ENCODE measurements around the gene GDF7.

Gene GDF7

DNA sequence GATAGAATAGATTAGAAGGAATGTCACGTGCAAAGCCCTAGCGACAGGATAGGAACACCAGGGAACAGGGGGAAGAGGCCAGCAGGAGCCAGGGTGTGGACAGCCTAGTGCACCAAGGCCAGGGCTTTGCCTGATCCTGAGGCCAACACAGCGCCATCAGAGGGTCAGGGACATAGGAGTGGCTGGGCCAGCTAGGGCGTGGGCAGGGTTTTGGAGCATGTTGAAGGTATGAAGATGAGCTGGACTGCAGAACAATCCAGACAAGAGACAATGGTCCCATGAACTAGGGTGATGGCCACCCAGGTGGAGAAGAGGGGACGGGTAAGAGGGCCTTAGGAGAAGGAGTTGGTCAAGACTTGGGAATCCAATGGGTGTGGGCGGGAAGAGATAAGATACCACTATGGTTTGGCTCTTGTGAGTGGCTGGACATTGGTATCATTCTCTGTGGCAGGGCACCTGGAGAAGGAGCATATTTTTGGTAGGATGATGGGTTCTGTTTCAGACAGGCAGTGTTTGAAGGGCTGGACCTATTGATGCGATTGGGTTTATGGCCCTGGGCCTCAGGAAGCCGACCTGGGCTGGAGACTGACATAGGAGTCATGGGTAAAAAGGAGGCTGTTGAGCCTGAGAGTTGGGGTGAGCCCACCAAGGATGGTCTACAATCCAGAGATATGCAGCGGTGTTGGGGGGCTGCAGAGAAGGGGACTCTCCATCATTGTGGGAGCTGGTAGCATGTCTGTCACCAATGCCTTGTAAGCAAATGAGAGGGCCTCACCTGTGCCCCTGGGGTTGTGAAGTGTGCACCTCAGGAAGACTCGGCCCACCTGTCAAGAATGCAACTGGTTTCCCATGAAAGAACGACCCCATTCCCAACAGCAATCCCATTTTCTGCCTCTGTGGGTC, 14.0 kb upstream of the GDF7 start:
- Histone ChIP-seq H2AK5ac (ENCODE audit: low read length, severe bottlenecking) (no peak overlapping the region), H3K14ac (ENCODE audit: low read length in 2 of 2) (no peak overlapping the region), H3K4me1 (ENCODE audit: control insufficient read depth, insufficient read depth, low read depth, low read length) (peaks cover 24% of the 10 kb centered on the region), H2BK12ac (ENCODE audit: low read length in 2 of 2) (no peak overlapping the region), H2BK15ac (ENCODE audit: low read depth, poor library complexity, severe bottlenecking) (no peak overlapping the region), H2BK120ac (ENCODE audit: low read depth, low read length) (no peak overlapping the region), H3K36me3 (ENCODE audit: control insufficient read depth in 1 of 2, insufficient read depth in 2 of 2, low read depth in 1 of 2, low read length in 2 of 2) (peaks cover 0 to 5% of the 10 kb centered on the region in 2 experiments), H4K8ac (ENCODE audit: low read length) (no peak overlapping the region), H3K9ac (ENCODE audit: low read length) (no peak overlapping the region), H3K4me3 (ENCODE audit: insufficient read depth in 1 of 2, low read depth in 1 of 2, low read length in 2 of 2) (no peak overlapping the region), H3K23ac (ENCODE audit: low read length in 2 of 2) (no peak overlapping the region), H4K91ac (ENCODE audit: low read length) (no peak overlapping the region), H3K9me3 (ENCODE audit: control insufficient read depth, low read length) (no peaks in the 10 kb centered on the region), H2BK5ac (ENCODE audit: low read depth, low read length, poor library complexity, severe bottlenecking) (no peak overlapping the region), H3K4ac (ENCODE audit: low read depth in 1 of 2, low read length in 2 of 2) (no peak overlapping the region), H2AFZ (ENCODE audit: low read depth, low read length) (no peak overlapping the region), H3K27me3 (ENCODE audit: control insufficient read depth in 1 of 2, insufficient read depth in 1 of 2, low read length in 2 of 2) (peaks cover 0 to 37% of the 10 kb centered on the region in 2 experiments), H3K18ac (ENCODE audit: low read depth in 1 of 2, low read length in 2 of 2) (no peak overlapping the region), H3K27ac (ENCODE audit: low read length, poor library complexity, severe bottlenecking) (no peak overlapping the region), H3K79me1 (replicated peaks; ENCODE audit: low read length, poor library complexity, severe bottlenecking) (peaks cover 21% of the 10 kb centered on the region), H3K4me2 (ENCODE audit: low read length, poor library complexity, severe bottlenecking) (no peak overlapping the region)
- 94% methylated on average over 10 of the region's 11 CpGs for WGBS
- DNase-seq = no peak

DNA sequence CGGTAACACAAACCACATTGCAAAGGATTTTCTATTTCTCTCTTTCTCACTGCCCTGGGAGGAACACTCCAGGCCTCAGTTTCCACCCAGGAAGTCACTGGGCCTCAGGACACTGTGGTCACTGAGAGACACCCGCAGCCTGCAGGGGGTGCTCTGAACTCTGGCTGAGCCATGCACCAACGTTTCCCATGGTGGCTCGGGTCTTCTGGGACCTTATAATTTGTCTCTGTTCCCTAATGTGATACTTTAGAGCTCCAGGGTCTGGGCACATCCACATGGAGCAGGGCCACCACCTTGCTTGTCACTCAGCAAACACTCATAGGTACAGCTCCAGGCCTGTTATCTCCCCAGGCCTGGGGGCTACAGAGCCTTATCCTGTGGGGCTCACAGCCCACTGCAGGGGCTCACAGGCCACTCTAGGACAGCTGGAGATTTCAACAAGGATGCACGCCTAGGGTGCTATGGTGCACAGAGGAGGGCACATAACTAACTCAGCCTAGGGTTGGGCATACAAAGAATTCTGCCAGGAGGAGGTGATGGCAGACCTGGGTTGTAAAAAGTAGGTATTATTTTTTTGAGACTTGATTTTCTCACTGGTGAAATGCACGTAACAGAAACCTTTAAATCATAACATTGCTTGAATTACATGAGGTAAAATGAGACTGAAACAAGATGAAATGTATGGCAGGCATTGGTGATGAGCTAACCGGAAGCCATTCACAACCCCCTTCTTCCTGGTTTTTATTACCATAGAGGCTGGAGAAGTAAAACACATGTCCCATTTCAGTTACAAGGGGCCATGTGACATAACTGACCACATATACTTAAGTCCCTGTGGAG, 13.0 kb upstream of the GDF7 start:
- Histone ChIP-seq H2BK12ac (ENCODE audit: low read length in 2 of 2) (no peak overlapping the region), H3K36me3 (ENCODE audit: control insufficient read depth in 1 of 2, insufficient read depth in 2 of 2, low read depth in 1 of 2, low read length in 2 of 2) (peaks cover 0 to 5% of the 10 kb centered on the region in 2 experiments), H3K4me1 (ENCODE audit: control insufficient read depth, insufficient read depth, low read depth, low read length) (peaks cover 19% of the 10 kb centered on the region), H3K18ac (ENCODE audit: low read depth in 1 of 2, low read length in 2 of 2) (no peak overlapping the region), H3K4me2 (ENCODE audit: low read length, poor library complexity, severe bottlenecking) (no peak overlapping the region), H3K9me3 (ENCODE audit: control insufficient read depth, low read length) (no peaks in the 10 kb centered on the region), H2BK120ac (ENCODE audit: low read depth, low read length) (no peak overlapping the region), H2AK5ac (ENCODE audit: low read length, severe bottlenecking) (no peak overlapping the region), H2AFZ (ENCODE audit: low read depth, low read length) (no peak overlapping the region), H4K8ac (ENCODE audit: low read length) (no peak overlapping the region), H3K9ac (ENCODE audit: low read length) (no peak overlapping the region), H3K14ac (ENCODE audit: low read length in 2 of 2) (no peak overlapping the region), H2BK5ac (ENCODE audit: low read depth, low read length, poor library complexity, severe bottlenecking) (no peak overlapping the region), H3K23ac (ENCODE audit: low read length in 2 of 2) (peak overlapping the region in 1 of 2 experiments; percentile 52), H3K27me3 (ENCODE audit: control insufficient read depth in 1 of 2, insufficient read depth in 1 of 2, low read length in 2 of 2) (peaks cover 0 to 41% of the 10 kb centered on the region in 2 experiments), H4K91ac (ENCODE audit: low read length) (no peak overlapping the region), H3K4me3 (ENCODE audit: insufficient read depth in 1 of 2, low read depth in 1 of 2, low read length in 2 of 2) (no peak overlapping the region), H2BK15ac (ENCODE audit: low read depth, poor library complexity, severe bottlenecking) (no peak overlapping the region), H3K4ac (ENCODE audit: low read depth in 1 of 2, low read length in 2 of 2) (no peak overlapping the region), H3K27ac (ENCODE audit: low read length, poor library complexity, severe bottlenecking) (no peak overlapping the region), H3K79me1 (replicated peaks; ENCODE audit: low read length, poor library complexity, severe bottlenecking) (peaks cover 13% of the 10 kb centered on the region)
- no peak for DNase-seq
- 93% methylated on average over 5 of the region's 7 CpGs for WGBS

DNA sequence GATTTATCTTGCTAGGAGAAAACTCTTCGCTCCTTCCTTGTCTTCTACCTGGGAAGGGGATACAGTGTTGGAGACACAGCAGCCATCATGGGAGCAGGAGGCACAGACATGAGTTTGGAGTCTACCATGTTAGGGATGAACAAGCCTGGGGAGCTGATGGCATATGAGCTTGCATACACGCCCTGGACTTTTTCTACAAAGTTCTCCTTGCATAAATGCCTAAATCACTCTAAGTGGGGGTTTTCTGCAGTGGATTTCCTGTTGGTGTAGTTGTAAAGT, 12.5 kb upstream of the GDF7 start:
- Histone ChIP-seq H3K23ac (ENCODE audit: low read length in 2 of 2) (no peak overlapping the region), H3K79me1 (replicated peaks; ENCODE audit: low read length, poor library complexity, severe bottlenecking) (peaks cover 11% of the 10 kb centered on the region), H3K14ac (ENCODE audit: low read length in 2 of 2) (no peak overlapping the region), H3K27me3 (ENCODE audit: control insufficient read depth in 1 of 2, insufficient read depth in 1 of 2, low read length in 2 of 2) (peaks cover 1 to 47% of the 10 kb centered on the region in 2 experiments), H4K91ac (ENCODE audit: low read length) (no peak overlapping the region), H2AK5ac (ENCODE audit: low read length, severe bottlenecking) (no peak overlapping the region), H3K4ac (ENCODE audit: low read depth in 1 of 2, low read length in 2 of 2) (no peak overlapping the region), H3K9ac (ENCODE audit: low read length) (no peak overlapping the region), H2AFZ (ENCODE audit: low read depth, low read length) (no peak overlapping the region), H3K27ac (ENCODE audit: low read length, poor library complexity, severe bottlenecking) (no peak overlapping the region), H2BK5ac (ENCODE audit: low read depth, low read length, poor library complexity, severe bottlenecking) (no peak overlapping the region), H3K4me1 (ENCODE audit: control insufficient read depth, insufficient read depth, low read depth, low read length) (peaks cover 16% of the 10 kb centered on the region), H3K36me3 (ENCODE audit: control insufficient read depth in 1 of 2, insufficient read depth in 2 of 2, low read depth in 1 of 2, low read length in 2 of 2) (peaks cover 0 to 3% of the 10 kb centered on the region in 2 experiments), H3K18ac (ENCODE audit: low read depth in 1 of 2, low read length in 2 of 2) (no peak overlapping the region), H3K4me2 (ENCODE audit: low read length, poor library complexity, severe bottlenecking) (no peak overlapping the region), H4K8ac (ENCODE audit: low read length) (no peak overlapping the region), H2BK12ac (ENCODE audit: low read length in 2 of 2) (no peak overlapping the region), H2BK120ac (ENCODE audit: low read depth, low read length) (no peak overlapping the region), H3K9me3 (ENCODE audit: control insufficient read depth, low read length) (no peaks in the 10 kb centered on the region), H3K4me3 (ENCODE audit: insufficient read depth in 1 of 2, low read depth in 1 of 2, low read length in 2 of 2) (no peak overlapping the region), H2BK15ac (ENCODE audit: low read depth, poor library complexity, severe bottlenecking) (no peak overlapping the region)
- no peak for DNase-seq
- WGBS = 80% methylated on average over 2 of the region's 2 CpGs

DNA sequence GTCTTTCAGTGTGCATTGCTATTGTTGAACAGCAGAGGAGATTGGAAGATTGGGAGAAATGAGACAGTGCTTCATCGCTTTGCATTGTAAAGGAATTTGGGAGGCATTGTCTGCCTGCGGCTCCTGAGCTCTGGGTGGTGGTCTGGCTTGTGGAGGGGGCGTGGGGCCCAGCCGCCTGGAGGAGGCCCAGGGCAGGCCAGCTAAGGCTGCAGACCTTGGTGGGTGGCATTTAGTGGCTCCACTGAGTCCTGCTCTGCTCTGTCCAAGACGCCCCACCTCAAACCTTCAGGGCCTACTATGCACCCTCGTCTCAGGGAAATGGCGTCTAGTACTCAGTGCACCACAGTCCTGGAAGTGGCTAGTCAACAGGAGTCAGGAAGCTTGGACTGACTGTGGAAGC, 10.4 kb upstream of the GDF7 start:
- Histone ChIP-seq H2AFZ (ENCODE audit: low read depth, low read length) (no peak overlapping the region), H2BK12ac (ENCODE audit: low read length in 2 of 2) (no peak overlapping the region), H3K18ac (ENCODE audit: low read depth in 1 of 2, low read length in 2 of 2) (no peak overlapping the region), H3K4me1 (ENCODE audit: control insufficient read depth, insufficient read depth, low read depth, low read length) (peaks cover 3% of the 10 kb centered on the region), H2AK5ac (ENCODE audit: low read length, severe bottlenecking) (no peak overlapping the region), H3K27me3 (ENCODE audit: control insufficient read depth in 1 of 2, insufficient read depth in 1 of 2, low read length in 2 of 2) (peaks cover 15 to 51% of the 10 kb centered on the region in 2 experiments), H3K27ac (ENCODE audit: low read length, poor library complexity, severe bottlenecking) (no peak overlapping the region), H3K4me2 (ENCODE audit: low read length, poor library complexity, severe bottlenecking) (no peak overlapping the region), H3K36me3 (ENCODE audit: control insufficient read depth in 1 of 2, insufficient read depth in 2 of 2, low read depth in 1 of 2, low read length in 2 of 2) (no peaks in the 10 kb centered on the region), H4K8ac (ENCODE audit: low read length) (no peak overlapping the region), H3K4me3 (ENCODE audit: insufficient read depth in 1 of 2, low read depth in 1 of 2, low read length in 2 of 2) (no peak overlapping the region), H3K4ac (ENCODE audit: low read depth in 1 of 2, low read length in 2 of 2) (no peak overlapping the region), H3K9ac (ENCODE audit: low read length) (no peak overlapping the region), H2BK120ac (ENCODE audit: low read depth, low read length) (no peak overlapping the region), H2BK5ac (ENCODE audit: low read depth, low read length, poor library complexity, severe bottlenecking) (no peak overlapping the region), H3K23ac (ENCODE audit: low read length in 2 of 2) (no peak overlapping the region), H3K9me3 (ENCODE audit: control insufficient read depth, low read length) (no peaks in the 10 kb centered on the region), H3K14ac (ENCODE audit: low read length in 2 of 2) (no peak overlapping the region), H4K91ac (ENCODE audit: low read length) (no peak overlapping the region), H3K79me1 (replicated peaks; ENCODE audit: low read length, poor library complexity, severe bottlenecking) (no peaks in the 10 kb centered on the region), H2BK15ac (ENCODE audit: low read depth, poor library complexity, severe bottlenecking) (no peak overlapping the region)
- WGBS = 84% methylated on average over 7 of the region's 7 CpGs
- no peak for DNase-seq

Measured in mesenchymal stem cell (in vitro differentiated cells and primary cell).